Activated T-helper 9 cell treated with anti-CD3 and anti-CD28 coated beads, Interleukin-2, amount 50 U/mL, for 16 hours (primary cell): ENCODE results near the gene MYOF.
"Not testable (repeated sequence)": the region's sequence is repeated elsewhere in the genome, so short reads cannot be mapped to it uniquely, and the experiment has no call there.

Experiments used
- DNase-seq: peaks from one replicate; pipeline ENCODE4 v3.0.0-alpha.2; 2020; ENCODE audit warnings: low read depth

MYOF gene

GRCh38 chr10:93425861-93426260 lies 56.3 kb downstream of the MYOF start:
- no peak for DNase-seq

GRCh38 chr10:93422118-93422517 lies 60.0 kb downstream of the MYOF start:
- no peak for DNase-seq

GRCh38 chr10:93420944-93421825 lies 60.9 kb downstream of the MYOF start:
- DNase-seq = no peak

GRCh38 chr10:93420091-93420490 lies 62.0 kb downstream of the MYOF start:
- no peak for DNase-seq

GRCh38 chr10:93419016-93419415 lies 63.1 kb downstream of the MYOF start:
- not testable (repeated sequence) for DNase-seq

GRCh38 chr10:93417921-93418320 lies 64.2 kb downstream of the MYOF start:
- DNase-seq = no peak

- DNase-seq = no peak
These were observed 64.9 kb downstream of the MYOF start for GRCh38 chr10:93417266-93417665.

GRCh38 chr10:93416824-93417223 lies 65.3 kb downstream of the MYOF start:
- no peak for DNase-seq

- DNase-seq = no peak
These were observed 66.4 kb downstream of the MYOF start for GRCh38 chr10:93415693-93416092.

GRCh38 chr10:93413252-93413689 lies 68.9 kb downstream of the MYOF start:
- DNase-seq = no peak

GRCh38 chr10:93412801-93413200 lies 69.3 kb downstream of the MYOF start:
- no peak for DNase-seq

- no peak for DNase-seq
These were observed 71.3 kb downstream of the MYOF start for GRCh38 chr10:93410697-93411348.

- no peak for DNase-seq
These were observed 73.4 kb downstream of the MYOF start for GRCh38 chr10:93408783-93409182.

GRCh38 chr10:93406364-93407145 lies 75.6 kb downstream of the MYOF start:
- no peak for DNase-seq

GRCh38 chr10:93404048-93404354 lies 78.1 kb downstream of the MYOF start:
- no peak for DNase-seq

- DNase-seq = no peak
These were observed 78.7 kb downstream of the MYOF start for GRCh38 chr10:93403152-93404047.

- DNase-seq = no peak
These were observed 79.9 kb downstream of the MYOF start for GRCh38 chr10:93402192-93402591.

GRCh38 chr10:93398528-93398927 lies 83.6 kb downstream of the MYOF start:
- no peak for DNase-seq

- DNase-seq = no peak
These were observed 85.1 kb downstream of the MYOF start for GRCh38 chr10:93397020-93397419.

- no peak for DNase-seq
These were observed 88.9 kb downstream of the MYOF start for GRCh38 chr10:93393211-93393610.

- DNase-seq = no peak
These were observed 90.0 kb downstream of the MYOF start for GRCh38 chr10:93392121-93392520.
